ENCODE measurements around the gene CYS1. TPM values are rescaled to one million over a fixed set of nuclear protein-coding genes. Genes with fewer than 3 reads are reported as not detected.

Gene CYS1
- total RNA-seq, 1 experiment from 2014 or later = not detected

GRCh38 chr2:10059016-10059351, 21.2 kb downstream of the CYS1 start:
- Mint-ChIP-seq H3K4me1 (ENCODE audit: insufficient read depth, unreplicated experiment) (peaks cover 10% of the 10 kb centered on the region), H3K4me3 (ENCODE audit: unreplicated experiment) (no peak overlapping the region), H3K36me3 (ENCODE audit: insufficient read depth, unreplicated experiment) (peaks cover 13% of the 10 kb centered on the region), H3K27me3 (ENCODE audit: insufficient read depth, unreplicated experiment) (no peaks in the 10 kb centered on the region), H3K27ac (ENCODE audit: low read depth, unreplicated experiment) (no peak overlapping the region), H3K9me3 (ENCODE audit: unreplicated experiment) (no peaks in the 10 kb centered on the region)
- BruUV-seq (replicated peaks) = no TSS peak
- CTCF ChIA-PET = interaction anchor here (0.8 to 3.7 kb wide), 8 partner anchors 10 to 376 kb away, joined by 3 to 24 read pairs (median 6); no protein-coding TSS in a partner anchor
- no peak for TF ChIP-seq CTCF (IDR thresholded peaks at IDR 0.05; ENCODE audit: unreplicated experiment)
- no peak for DNase-seq (ENCODE audit: unreplicated experiment)
- intact Hi-C loops (cut with micrococcal nuclease) = no loop called here
- POLR2A ChIA-PET = no interaction called here

- no TSS peak for BruUV-seq (replicated peaks)
- ChIA-PET CTCF (interaction anchor here (0.6 to 3.7 kb wide), 12 partner anchors 10 to 465 kb away, joined by 3 to 24 read pairs (median 4); no protein-coding TSS in a partner anchor), POLR2A (no interaction called here)
- H3K9me3 Mint-ChIP-seq (ENCODE audit: unreplicated experiment) = no peaks in the 10 kb centered on the region
- TF ChIP-seq CTCF (IDR thresholded peaks at IDR 0.05; ENCODE audit: unreplicated experiment) = no peak
- no peak for DNase-seq (ENCODE audit: unreplicated experiment)
- H3K36me3 Mint-ChIP-seq (ENCODE audit: insufficient read depth, unreplicated experiment) = peaks cover 18% of the 10 kb centered on the region
- no peak overlapping the region for H3K4me3 Mint-ChIP-seq (ENCODE audit: unreplicated experiment)
- peaks cover 10% of the 10 kb centered on the region for H3K4me1 Mint-ChIP-seq (ENCODE audit: insufficient read depth, unreplicated experiment)
- no peak overlapping the region for H3K27ac Mint-ChIP-seq (ENCODE audit: low read depth, unreplicated experiment)
- H3K27me3 Mint-ChIP-seq (ENCODE audit: insufficient read depth, unreplicated experiment) = no peaks in the 10 kb centered on the region
- intact Hi-C loops (cut with micrococcal nuclease) = no loop called here
Observed at GRCh38 chr2:10058251-10059015, 21.8 kb downstream of the CYS1 start.

GRCh38 chr2:10057231-10058107, 22.7 kb downstream of the CYS1 start:
- ChIA-PET CTCF (interaction anchor here (0.6 to 3.7 kb wide), 20 partner anchors 8 to 525 kb away, joined by 3 to 24 read pairs (median 4); partner anchors contain the start of gene KLF11), POLR2A (interaction anchor here (0.6 to 1.1 kb wide), 8 partner anchors 9 to 521 kb away, joined by 3 to 4 read pairs (median 3); no protein-coding TSS in a partner anchor)
- H3K9me3 Mint-ChIP-seq (ENCODE audit: unreplicated experiment) = no peaks in the 10 kb centered on the region
- no TSS peak for BruUV-seq (replicated peaks)
- H3K4me1 Mint-ChIP-seq (ENCODE audit: insufficient read depth, unreplicated experiment) = peaks cover 10% of the 10 kb centered on the region
- peak; percentile 70 for DNase-seq (ENCODE audit: unreplicated experiment)
- no peaks in the 10 kb centered on the region for H3K27me3 Mint-ChIP-seq (ENCODE audit: insufficient read depth, unreplicated experiment)
- H3K27ac Mint-ChIP-seq (ENCODE audit: low read depth, unreplicated experiment) = peak overlapping the region; percentile 85
- intact Hi-C loops (cut with micrococcal nuclease) = no loop called here
- TF ChIP-seq CTCF (IDR thresholded peaks at IDR 0.05; ENCODE audit: unreplicated experiment) = no peak
- H3K36me3 Mint-ChIP-seq (ENCODE audit: insufficient read depth, unreplicated experiment) = peaks cover 28% of the 10 kb centered on the region
- H3K4me3 Mint-ChIP-seq (ENCODE audit: unreplicated experiment) = peak overlapping the region; percentile 59

- ChIA-PET CTCF (interaction anchor here (0.6 to 3.7 kb wide), 11 partner anchors 8 to 378 kb away, joined by 3 to 24 read pairs (median 4); partner anchors contain the start of gene KLF11), POLR2A (interaction anchor here (0.6 to 1.1 kb wide), 5 partner anchors 10 to 458 kb away, joined by 3 to 4 read pairs (median 3); no protein-coding TSS in a partner anchor)
- Mint-ChIP-seq H3K9me3 (ENCODE audit: unreplicated experiment) (no peaks in the 10 kb centered on the region), H3K4me3 (ENCODE audit: unreplicated experiment) (no peak overlapping the region), H3K36me3 (ENCODE audit: insufficient read depth, unreplicated experiment) (peaks cover 35% of the 10 kb centered on the region), H3K4me1 (ENCODE audit: insufficient read depth, unreplicated experiment) (peaks cover 10% of the 10 kb centered on the region), H3K27ac (ENCODE audit: low read depth, unreplicated experiment) (no peak overlapping the region), H3K27me3 (ENCODE audit: insufficient read depth, unreplicated experiment) (no peaks in the 10 kb centered on the region)
- no TSS peak for BruUV-seq (replicated peaks)
- intact Hi-C loops (cut with micrococcal nuclease) = no loop called here
- no peak for DNase-seq (ENCODE audit: unreplicated experiment)
- TF ChIP-seq CTCF (IDR thresholded peaks at IDR 0.05; ENCODE audit: unreplicated experiment) = no peak
Observed at GRCh38 chr2:10056439-10056838, 23.8 kb downstream of the CYS1 start.
